22Rv1 (cell line): ENCODE results near the gene CDH12.

Experiments used
- CTCF ChIP-seq: fragments of 450-650 bp; IDR thresholded peaks from 2 replicates; pipeline ENCODE4 v1.5.1; 2017; ENCODE audit warnings: mild to moderate bottlenecking
- ZFX ChIP-seq: fragments of 450-650 bp; IDR thresholded peaks from 2 replicates; pipeline ENCODE4 v1.6.1; 2017; ENCODE audit warnings: antibody characterized with exemption, borderline replicate concordance

GRCh38 chr5:22306011-22306410, 547.1 kb downstream of the CDH12 start:
- TF ChIP-seq CTCF (no peak), ZFX (no peak)
